ENCODE measurements around the gene TMEM114.

DNA sequence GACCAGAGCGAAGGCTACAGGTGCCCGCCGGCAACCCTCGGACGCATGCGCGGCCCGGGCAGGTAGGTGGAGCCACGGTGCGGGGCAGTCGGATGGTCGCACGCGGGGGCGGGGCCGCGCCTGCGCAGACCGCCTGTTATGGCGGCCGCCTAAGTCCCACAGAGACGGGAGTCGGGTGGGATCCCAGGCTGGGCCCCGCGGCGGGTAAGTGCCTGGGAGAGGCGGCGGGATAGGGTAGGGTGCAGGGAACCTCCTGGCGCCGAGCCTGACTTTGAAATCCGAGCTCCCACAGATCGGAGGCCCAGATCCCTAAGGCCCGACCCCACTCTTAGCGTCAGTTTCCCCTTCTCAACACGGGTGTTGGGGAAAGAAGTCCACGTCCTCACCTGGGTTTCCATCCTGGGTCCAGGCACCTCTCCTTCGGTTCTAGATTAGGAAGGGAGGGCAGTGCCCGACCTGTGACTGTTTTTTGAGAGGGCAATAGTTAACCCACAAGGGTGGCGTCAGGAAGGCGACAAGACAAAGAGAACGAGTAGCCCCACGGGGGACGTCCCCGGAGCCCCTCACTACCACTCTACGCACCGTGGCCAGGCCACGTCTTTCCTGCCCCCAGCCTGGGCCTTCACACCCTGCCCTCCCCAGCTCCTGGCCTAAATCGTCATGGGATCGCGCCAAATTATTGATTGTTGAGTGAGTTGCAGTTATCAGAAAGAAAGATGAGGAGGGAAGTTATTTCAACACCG, 31.4 kb upstream of the TMEM114 start, which contains the start of gene METTL22:
- TF ChIP-seq PKNOX1 (IDR thresholded peaks at IDR 0.05) (no peak), FOXM1 (IDR thresholded peaks at IDR 0.05; ENCODE audit: borderline replicate concordance) (no peak), FOXK2 (IDR thresholded peaks at IDR 0.05) (no peak), SUZ12 (IDR thresholded peaks at IDR 0.05) (no peak), CTBP1 (IDR thresholded peaks at IDR 0.05; ENCODE audit: borderline replicate concordance) (no peak), SP1 (IDR thresholded peaks at IDR 0.05) (no peak), L3MBTL2 (conservative IDR thresholded peaks at IDR 0.05) (no peak), FOXA1 (IDR thresholded peaks at IDR 0.05) (no peak), ELF4 (IDR thresholded peaks at IDR 0.05) (0 out of 2 replicates have a peak, but pooled peaks have one; percentile 22), LEF1 (IDR thresholded peaks at IDR 0.05; ENCODE audit: borderline replicate concordance) (no peak), TARDBP (IDR thresholded peaks at IDR 0.05) (no peak)

Measured in HEK293T (cell line).